ENCODE data around the gene ACVRL1. TPM values are rescaled to one million over a fixed set of nuclear protein-coding genes. Genes with fewer than 3 reads are reported as not detected.

ACVRL1 gene
- total RNA-seq, 4 donors from 2014 or later: 31.2 to 43.4 (median 39.0) TPM

- H3K27ac ChIP-seq: no peak within 1 kb of the TSS
- DNase-seq (ENCODE audit: low spot score in 2 of 2): peak; percentile 32 to 78
- no peaks in the 10 kb centered on the region for H3K27me3 ChIP-seq
- H3K9me3 ChIP-seq: no peaks in the 10 kb centered on the region
- H3K4me3 ChIP-seq: no peak within 1 kb of the TSS
- TF ChIP-seq POLR2A (IDR thresholded peaks at IDR 0.05): no peak
- no peak for TF ChIP-seq EP300 (IDR thresholded peaks at IDR 0.05)
- TF ChIP-seq CTCF (IDR thresholded peaks at IDR 0.05): no peak
- no peak for TF ChIP-seq POLR2AphosphoS5 (IDR thresholded peaks at IDR 0.05)
- WGBS: 56% methylated on average over 29 of the region's 41 CpGs
- H3K36me3 ChIP-seq: no peaks in the 10 kb centered on the region
- H3K4me1 ChIP-seq: peaks cover 15% of the 10 kb centered on the region
Observed at GRCh38 chr12:51887476-51888315, 19.6 kb upstream of the ACVRL1 start, which contains the start of gene ANKRD33. ANKRD33 (plus strand) TSS chr12:51888103; CDS start chr12:51888187, 84 bp downstream.

- TF ChIP-seq EP300 (IDR thresholded peaks at IDR 0.05) (no peak), POLR2AphosphoS5 (IDR thresholded peaks at IDR 0.05) (no peak), POLR2A (IDR thresholded peaks at IDR 0.05) (no peak), CTCF (IDR thresholded peaks at IDR 0.05) (no peak)
- no peak overlapping the region for H3K4me3 ChIP-seq
- DNase-seq (ENCODE audit: low spot score in 2 of 2): no peak
Observed at GRCh38 chr12:51888316-51889215, 18.7 kb upstream of the ACVRL1 start.

GRCh38 chr12:51889216-51890132, 17.8 kb upstream of the ACVRL1 start:
- H3K4me1 ChIP-seq: peaks cover 15% of the 10 kb centered on the region

More at GRCh38 chr12:51888316-51889215, 18.7 kb upstream of the ACVRL1 start:
- no peaks in the 10 kb centered on the region for H3K27me3 ChIP-seq
- no peaks in the 10 kb centered on the region for H3K36me3 ChIP-seq
- WGBS: 70% methylated on average over 7 of the region's 15 CpGs
- H3K9me3 ChIP-seq: no peaks in the 10 kb centered on the region
- no peak overlapping the region for H3K27ac ChIP-seq
- H3K4me1 ChIP-seq: peaks cover 15% of the 10 kb centered on the region

GRCh38 chr12:51890133-51890464, 17.2 kb upstream of the ACVRL1 start:
- Histone ChIP-seq H3K4me1 (peaks cover 15% of the 10 kb centered on the region), H3K9me3 (no peaks in the 10 kb centered on the region), H3K36me3 (no peaks in the 10 kb centered on the region), H3K27me3 (no peaks in the 10 kb centered on the region), H3K4me3 (no peak overlapping the region), H3K27ac (no peak overlapping the region)
- 82% methylated on average over 2 of the region's 2 CpGs for WGBS
- no peak for DNase-seq (ENCODE audit: low spot score in 2 of 2)
- TF ChIP-seq CTCF (IDR thresholded peaks at IDR 0.05) (no peak), POLR2AphosphoS5 (IDR thresholded peaks at IDR 0.05) (no peak), EP300 (IDR thresholded peaks at IDR 0.05) (no peak), POLR2A (IDR thresholded peaks at IDR 0.05) (no peak)

More at GRCh38 chr12:51889216-51890132, 17.8 kb upstream of the ACVRL1 start:
- Histone ChIP-seq H3K36me3 (no peaks in the 10 kb centered on the region), H3K27ac (no peak overlapping the region), H3K27me3 (no peaks in the 10 kb centered on the region), H3K9me3 (no peaks in the 10 kb centered on the region), H3K4me3 (no peak overlapping the region)
- DNase-seq (ENCODE audit: low spot score in 2 of 2): no peak
- 89% methylated on average over 13 of the region's 21 CpGs for WGBS
- no peak for TF ChIP-seq POLR2AphosphoS5 (IDR thresholded peaks at IDR 0.05)
- TF ChIP-seq POLR2A (IDR thresholded peaks at IDR 0.05): no peak
- no peak for TF ChIP-seq CTCF (IDR thresholded peaks at IDR 0.05)
- TF ChIP-seq EP300 (IDR thresholded peaks at IDR 0.05): no peak

Measured in suprapubic skin (tissue), 4 donors.